KMS-11 (cell line): ENCODE measurements around the gene SERINC3.

Experiments used
- H2AFZ ChIP-seq: fragments of 200-600 bp; sonication (generic); 2 replicates; pipeline ENCODE4 v1.6.1; 2016; ENCODE audit warnings: antibody characterized with exemption, mixed run types, low read depth
- H3K27ac ChIP-seq: fragments of 200-600 bp; sonication (generic); 2 replicates; pipeline ENCODE4 v1.6.1; 2016; ENCODE audit warnings: mild to moderate bottlenecking, mixed run types
- H3K27me3 ChIP-seq: fragments of 200-600 bp; sonication (generic); 2 replicates; pipeline ENCODE4 v1.6.1; 2017; ENCODE audit warnings: mild to moderate bottlenecking, low read depth, mixed run types, moderate library complexity; ENCODE audit not compliant: insufficient read depth
- H3K36me3 ChIP-seq: fragments of 200-600 bp; sonication (generic); 2 replicates; pipeline ENCODE4 v1.6.1; 2017; ENCODE audit warnings: mild to moderate bottlenecking, mixed run types; ENCODE audit not compliant: insufficient read depth
- H3K4me1 ChIP-seq: fragments of 200-600 bp; sonication (generic); 2 replicates; pipeline ENCODE4 v1.6.1; 2016; ENCODE audit warnings: mild to moderate bottlenecking, low read depth, mixed run types; ENCODE audit not compliant: poor library complexity, severe bottlenecking
- H3K4me2 ChIP-seq: fragments of 200-600 bp; sonication (generic); 2 replicates; pipeline ENCODE4 v1.7.0; 2016; ENCODE audit warnings: mild to moderate bottlenecking, mixed run types
- H3K4me3 ChIP-seq: fragments of 200-600 bp; sonication (generic); IDR thresholded peaks from 2 replicates; pipeline ENCODE4 v1.6.1; 2017; ENCODE audit warnings: low read depth, low read length, mixed read lengths; ENCODE audit not compliant: insufficient read depth
- H3K79me2 ChIP-seq: fragments of 200-600 bp; sonication (generic); 2 replicates; pipeline ENCODE4 v1.6.1; 2016; ENCODE audit warnings: low read depth, mixed run types; ENCODE audit not compliant: insufficient read depth
- H3K9ac ChIP-seq: fragments of 200-600 bp; sonication (generic); 2 replicates; pipeline ENCODE4 v1.6.1; 2016; ENCODE audit warnings: mild to moderate bottlenecking, mixed run types
- H4K20me1 ChIP-seq: fragments of 200-600 bp; sonication (generic); 2 replicates; pipeline ENCODE4 v1.6.1; 2016; ENCODE audit warnings: mild to moderate bottlenecking, mixed run types; ENCODE audit not compliant: insufficient read depth
- CTCF ChIP-seq: fragments of 200-600 bp; sonication (generic); conservative IDR thresholded peaks from 2 replicates; pipeline ENCODE4 v1.6.1; 2017; ENCODE audit warnings: low read depth, mild to moderate bottlenecking, antibody characterized with exemption, low read length, moderate library complexity, mixed read lengths

SERINC3 gene

GRCh38 chr20:44517454-44517853 is 4.4 kb downstream of the SERINC3 start:
- Histone ChIP-seq H3K4me2 (no peak overlapping the region), H2AFZ (no peak overlapping the region), H3K27ac (no peak overlapping the region), H3K4me1 (peaks cover 16% of the 10 kb centered on the region), H4K20me1 (no peaks in the 10 kb centered on the region; the same call in 1 of the 2 replicates), H3K27me3 (no peaks in the 10 kb centered on the region), H3K4me3 (no peak overlapping the region), H3K36me3 (no peaks in the 10 kb centered on the region), H3K9ac (no peak overlapping the region), H3K79me2 (peaks cover 65% of the 10 kb centered on the region)
- TF ChIP-seq CTCF = no peak

GRCh38 chr20:44516491-44516890 is 5.4 kb downstream of the SERINC3 start:
- Histone ChIP-seq H3K27me3 (no peaks in the 10 kb centered on the region), H3K4me1 (peaks cover 14% of the 10 kb centered on the region), H2AFZ (no peak overlapping the region), H3K9ac (no peak overlapping the region), H3K4me3 (no peak overlapping the region), H3K36me3 (no peaks in the 10 kb centered on the region), H3K27ac (no peak overlapping the region), H4K20me1 (no peaks in the 10 kb centered on the region; the same call in 1 of the 2 replicates), H3K79me2 (peaks cover 63% of the 10 kb centered on the region), H3K4me2 (no peak overlapping the region)
- no peak for TF ChIP-seq CTCF

- no peak for TF ChIP-seq CTCF
- no peak overlapping the region for H3K27ac ChIP-seq
- no peaks in the 10 kb centered on the region; the same call in 1 of the 2 replicates for H3K36me3 ChIP-seq
- H3K9ac ChIP-seq = no peak overlapping the region
- H3K4me3 ChIP-seq = no peak overlapping the region
- H4K20me1 ChIP-seq = no peaks in the 10 kb centered on the region; the same call in 1 of the 2 replicates
- H3K79me2 ChIP-seq = peaks cover 37% of the 10 kb centered on the region; the same call in 1 of the 2 replicates
- H3K4me2 ChIP-seq = no peak overlapping the region
- no peak overlapping the region for H2AFZ ChIP-seq
- no peaks in the 10 kb centered on the region for H3K4me1 ChIP-seq
- no peaks in the 10 kb centered on the region for H3K27me3 ChIP-seq
These were observed 8.0 kb downstream of the SERINC3 start for GRCh38 chr20:44513871-44514270.

GRCh38 chr20:44509762-44510161 is 12.1 kb downstream of the SERINC3 start:
- Histone ChIP-seq H3K79me2 (peaks cover under 1% of the 10 kb centered on the region; the same call in 1 of the 2 replicates), H3K4me3 (no peak overlapping the region), H3K4me1 (no peaks in the 10 kb centered on the region), H3K27me3 (no peaks in the 10 kb centered on the region), H3K27ac (no peak overlapping the region), H3K4me2 (no peak overlapping the region), H3K36me3 (no peaks in the 10 kb centered on the region; the same call in 1 of the 2 replicates), H2AFZ (no peak overlapping the region), H4K20me1 (no peaks in the 10 kb centered on the region), H3K9ac (no peak overlapping the region)
- TF ChIP-seq CTCF = no peak
